ENCODE data around the gene GSDME. TPM values are rescaled to one million over a fixed set of nuclear protein-coding genes. Genes with fewer than 3 reads are reported as not detected.

The GSDME gene
- total RNA-seq, 1 donor from 2014 or later: 10.8 TPM

GRCh38 chr7:24781106-24781505 is 23.8 kb upstream of the GSDME start:
- Mint-ChIP-seq H3K9me3 (peaks cover 7% of the 10 kb centered on the region), H3K4me3 (no peak overlapping the region), H3K36me3 (peaks cover 6% of the 10 kb centered on the region), H3K4me1 (ENCODE audit: unreplicated experiment) (no peaks in the 10 kb centered on the region), H3K27ac (no peak overlapping the region), H3K27me3 (no peaks in the 10 kb centered on the region)
- TF ChIP-seq CTCF (conservative IDR thresholded peaks at IDR 0.05): no peak
- no peak for DNase-seq (ENCODE audit: extremely low spot score, unreplicated experiment)

- Mint-ChIP-seq H3K4me1 (ENCODE audit: unreplicated experiment) (peaks cover 5% of the 10 kb centered on the region), H3K4me3 (no peak overlapping the region), H3K36me3 (peaks cover 6% of the 10 kb centered on the region), H3K27me3 (no peaks in the 10 kb centered on the region), H3K27ac (no peak overlapping the region), H3K9me3 (peaks cover 7% of the 10 kb centered on the region)
- DNase-seq (ENCODE audit: extremely low spot score, unreplicated experiment): no peak
- no peak for TF ChIP-seq CTCF (conservative IDR thresholded peaks at IDR 0.05)
Measured at GRCh38 chr7:24779283-24779655, 22.0 kb upstream of the GSDME start.

- Mint-ChIP-seq H3K4me3 (no peak overlapping the region), H3K9me3 (peaks cover 5% of the 10 kb centered on the region), H3K27me3 (no peaks in the 10 kb centered on the region), H3K27ac (no peak overlapping the region), H3K4me1 (ENCODE audit: unreplicated experiment) (peaks cover 5% of the 10 kb centered on the region), H3K36me3 (peaks cover 3% of the 10 kb centered on the region)
- no peak for TF ChIP-seq CTCF (conservative IDR thresholded peaks at IDR 0.05)
- no peak for DNase-seq (ENCODE audit: extremely low spot score, unreplicated experiment)
Measured at GRCh38 chr7:24778543-24779282, 21.4 kb upstream of the GSDME start.

GRCh38 chr7:24777806-24778205 is 20.5 kb upstream of the GSDME start:
- Mint-ChIP-seq H3K4me1 (ENCODE audit: unreplicated experiment) (peaks cover 5% of the 10 kb centered on the region), H3K9me3 (no peaks in the 10 kb centered on the region), H3K27me3 (no peaks in the 10 kb centered on the region), H3K27ac (no peak overlapping the region), H3K36me3 (no peaks in the 10 kb centered on the region), H3K4me3 (no peak overlapping the region)
- no peak for TF ChIP-seq CTCF (conservative IDR thresholded peaks at IDR 0.05)
- DNase-seq (ENCODE audit: extremely low spot score, unreplicated experiment): no peak

GRCh38 chr7:24773646-24774045 is 16.4 kb upstream of the GSDME start:
- DNase-seq (ENCODE audit: extremely low spot score, unreplicated experiment): no peak
- Mint-ChIP-seq H3K4me1 (ENCODE audit: unreplicated experiment) (peaks cover 5% of the 10 kb centered on the region), H3K36me3 (no peaks in the 10 kb centered on the region), H3K4me3 (no peak overlapping the region), H3K27ac (no peak overlapping the region), H3K27me3 (no peaks in the 10 kb centered on the region), H3K9me3 (peaks cover 5% of the 10 kb centered on the region)
- TF ChIP-seq CTCF (conservative IDR thresholded peaks at IDR 0.05): no peak

Measured in type B pancreatic cell (in vitro differentiated cells).